Naive thymus-derived CD8-positive, alpha-beta T cell (primary cell): Measurements from ENCODE around the gene CDK2. TPM values are rescaled to one million over a fixed set of nuclear protein-coding genes. Genes with fewer than 3 reads are reported as not detected.

Experiments used
- ATAC-seq, 2 donors: fragments of 150-1000 bp; cut with Tn5 transposase in 1 of 2; sonication (Bioruptor Pico), chemical (Tn5 transposase) in 1 of 2; 1 replicate in 1 of 2; 2 replicates in 1 of 2; pipeline ENCODE4 v1.10.0; 2021; ENCODE audit warnings: mild to moderate bottlenecking in 2 of 2, moderate library complexity in 2 of 2
- POLR2A ChIA-PET: fragments of 350-600 bp; sonication (Branson Sonifier 250); formaldehyde crosslinking; loops from one replicate; lab custom pipeline; 2021; ENCODE audit warnings: antibody characterized with exemption; lab: Charles Lee
- DNase-seq, 10 donors: peaks; one replicate each; pipeline versions ENCODE4 v3.0.0 to v3.0.0-alpha.2; 2020 to 2022
- H3K27ac Mint-ChIP-seq, 10 donors: one replicate each; pipeline ENCODE4 v1.8.0; 2020 to 2022; ENCODE audit warnings: mild to moderate bottlenecking in 10 of 10, mixed read lengths in 10 of 10, moderate library complexity in 4 of 10, inconsistent platforms in 1 of 10
- H3K27me3 Mint-ChIP-seq, 5 donors: one replicate each; pipeline ENCODE4 v1.8.0; 2021 to 2022; ENCODE audit warnings: mixed read lengths in 5 of 5
- H3K36me3 Mint-ChIP-seq, 3 donors: one replicate each; pipeline ENCODE4 v1.8.0; 2020 to 2022; ENCODE audit warnings: mixed read lengths in 3 of 3, mild to moderate bottlenecking in 2 of 3, inconsistent platforms in 1 of 3
- H3K4me1 Mint-ChIP-seq, 4 donors: one replicate each; pipeline ENCODE4 v1.8.0; 2021 to 2022; ENCODE audit warnings: mixed read lengths in 4 of 4
- H3K4me3 Mint-ChIP-seq, 10 donors: one replicate each; pipeline ENCODE4 v1.8.0; 2020 to 2022; ENCODE audit warnings: mild to moderate bottlenecking in 10 of 10, mixed read lengths in 10 of 10, moderate library complexity in 6 of 10, inconsistent platforms in 1 of 10
- H3K9me3 Mint-ChIP-seq, 9 donors: one replicate each; pipeline ENCODE4 v1.8.0; 2020 to 2022; ENCODE audit warnings: mixed read lengths in 9 of 9, mild to moderate bottlenecking in 3 of 9, inconsistent platforms in 1 of 9, moderate library complexity in 1 of 9
- polyA plus RNA-seq, 3 donors: library from polyadenylated mRNA; unstranded; fragments of 300-500 nt; fragmentation: Illumina TruSeq; gene quantifications; one replicate each; pipeline ENCODE4 v1.2.3, GENCODE V29; 2021
- total RNA-seq, 8 experiments: library from RNA in 2 of 8; stranded (reverse) in 2 of 8; gene quantifications; one replicate each; pipeline ENCODE4 v1.2.3 and lab custom pipeline; 2021 to 2026

The CDK2 gene
- total and polyA plus RNA-seq, 5 experiments from 2014 or later = 8.0 to 30.8 (median 12.4) TPM

DNA sequence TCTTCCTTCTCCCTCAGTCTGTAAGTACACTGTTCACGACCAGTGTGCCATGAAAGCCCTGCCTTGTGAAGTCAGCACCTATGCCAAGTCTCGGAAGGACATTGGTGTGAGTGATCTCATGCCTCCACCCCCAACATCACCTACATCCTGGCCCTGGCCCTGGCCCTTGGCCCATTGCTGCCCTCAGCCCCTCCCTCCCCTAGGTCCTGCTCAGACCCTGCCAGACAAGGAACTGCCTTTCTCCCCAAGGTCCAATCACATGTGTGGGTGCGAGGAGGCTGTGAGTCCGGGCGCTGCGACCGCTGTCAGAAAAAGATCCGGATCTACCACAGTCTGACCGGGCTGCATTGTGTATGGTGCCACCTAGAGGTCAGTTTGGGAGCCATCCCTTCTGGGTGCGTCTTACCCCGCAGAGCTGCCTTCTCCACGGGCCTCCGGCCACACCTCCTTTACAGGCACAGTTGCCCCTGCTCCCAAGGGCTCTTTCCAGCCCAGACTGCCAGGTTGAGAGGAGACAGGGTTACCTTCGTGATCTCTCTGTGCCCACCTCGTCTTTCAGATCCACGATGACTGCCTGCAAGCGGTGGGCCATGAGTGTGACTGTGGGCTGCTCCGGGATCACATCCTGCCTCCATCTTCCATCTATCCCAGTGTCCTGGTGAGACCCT is 26.4 kb upstream of the CDK2 start:
- Mint-ChIP-seq H3K4me3 (peak overlapping the region; percentile 47 to 98 (median 66)), H3K27me3 (no peaks in the 10 kb centered on the region), H3K4me1 (peaks cover 56 to 97% (median 81%) of the 10 kb centered on the region in 4 donors)

DNA sequence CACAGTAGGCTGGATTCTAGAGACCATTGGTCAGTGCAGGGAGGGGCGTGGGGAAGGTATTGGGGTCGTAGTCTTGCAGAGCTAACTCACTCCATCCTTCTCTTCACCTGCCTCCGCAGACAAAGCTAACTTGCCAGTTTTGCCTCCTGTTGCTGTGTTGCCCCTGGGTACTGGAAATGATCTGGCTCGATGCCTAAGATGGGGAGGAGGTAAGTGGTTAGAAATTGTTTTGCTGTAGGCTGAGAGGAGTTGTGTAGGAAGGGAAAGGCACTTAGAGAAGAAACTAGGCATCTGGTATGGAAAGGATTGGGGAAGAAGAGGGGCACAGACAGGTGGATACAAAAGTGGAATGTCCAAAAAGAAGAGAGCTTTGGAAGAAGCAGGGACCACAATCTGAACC is 24.6 kb upstream of the CDK2 start:
- DNase-seq (no peak), ATAC-seq (no peak)
- H3K9me3 Mint-ChIP-seq = no peaks in the 10 kb centered on the region
- peaks cover 9 to 100% (median 25%) of the 10 kb centered on the region in 3 donors for H3K36me3 Mint-ChIP-seq
- peak overlapping the region; percentile 57 to 96 (median 80) for H3K27ac Mint-ChIP-seq
- peaks cover 48 to 95% (median 72%) of the 10 kb centered on the region in 4 donors for H3K4me1 Mint-ChIP-seq
- no peaks in the 10 kb centered on the region for H3K27me3 Mint-ChIP-seq
- POLR2A ChIA-PET = interaction anchor here (1.2 to 12.4 kb wide), 6 partner anchors 8 to 112 kb away, joined by 3 to 293 read pairs (median 6); partner anchors contain the start of genes DGKA, DNAJC14, PYM1 and RAB5B
- no peak overlapping the region for H3K4me3 Mint-ChIP-seq

More for the DNA sequence above, 26.4 kb upstream of the CDK2 start:
- H3K9me3 Mint-ChIP-seq = no peaks in the 10 kb centered on the region
- H3K36me3 Mint-ChIP-seq = peaks cover 11 to 99% (median 26%) of the 10 kb centered on the region in 3 donors
- POLR2A ChIA-PET = interaction anchor here (0.8 to 12.4 kb wide), 15 partner anchors 13 to 274 kb away, joined by 3 to 293 read pairs (median 6); partner anchors contain the start of genes DGKA, DNAJC14, ORMDL2 and PYM1
- H3K27ac Mint-ChIP-seq = peak overlapping the region; percentile 79 to 99 (median 95)
- peak; percentile 92 for ATAC-seq
- DNase-seq = peak; percentile 63 to 92 (median 82)

DNA sequence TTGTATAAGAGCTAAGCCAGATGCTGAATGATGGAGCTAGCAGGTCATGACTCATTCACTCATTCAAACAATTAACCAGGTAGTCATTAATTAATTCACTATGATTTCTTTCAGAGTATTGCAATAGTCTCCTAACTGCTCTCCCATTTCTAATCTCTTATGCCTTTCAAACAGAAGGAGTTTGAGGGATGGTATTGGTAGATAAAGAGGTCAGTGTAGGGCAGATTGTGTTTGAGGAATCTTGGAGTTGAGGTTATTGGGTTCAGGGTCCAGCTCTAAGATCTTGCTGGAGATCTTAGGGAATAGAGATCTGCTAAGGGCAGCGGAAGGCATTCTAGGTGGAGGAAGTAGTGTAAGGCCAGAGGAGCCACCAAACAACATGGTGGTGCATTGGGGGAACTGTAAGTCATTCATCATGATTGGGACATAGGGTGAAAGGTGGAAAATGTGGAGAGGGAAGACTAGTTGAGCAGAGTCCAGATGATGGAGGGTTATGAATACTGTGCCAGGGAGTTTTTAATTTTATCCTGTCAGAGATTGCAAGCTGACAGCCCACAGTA is 24.0 kb upstream of the CDK2 start:
- Mint-ChIP-seq H3K4me3 (no peak overlapping the region), H3K27ac (peak overlapping the region; percentile 57 to 96 (median 82)), H3K9me3 (no peaks in the 10 kb centered on the region), H3K4me1 (peaks cover 44 to 89% (median 71%) of the 10 kb centered on the region in 4 donors), H3K27me3 (no peaks in the 10 kb centered on the region), H3K36me3 (peaks cover 4 to 99% (median 25%) of the 10 kb centered on the region in 3 donors)
- POLR2A ChIA-PET = interaction anchor here (1.2 to 12.4 kb wide), 6 partner anchors 9 to 113 kb away, joined by 3 to 293 read pairs (median 6); partner anchors contain the start of genes DGKA, DNAJC14, PYM1 and RAB5B
- ATAC-seq (no peak), DNase-seq (no peak)

DNA sequence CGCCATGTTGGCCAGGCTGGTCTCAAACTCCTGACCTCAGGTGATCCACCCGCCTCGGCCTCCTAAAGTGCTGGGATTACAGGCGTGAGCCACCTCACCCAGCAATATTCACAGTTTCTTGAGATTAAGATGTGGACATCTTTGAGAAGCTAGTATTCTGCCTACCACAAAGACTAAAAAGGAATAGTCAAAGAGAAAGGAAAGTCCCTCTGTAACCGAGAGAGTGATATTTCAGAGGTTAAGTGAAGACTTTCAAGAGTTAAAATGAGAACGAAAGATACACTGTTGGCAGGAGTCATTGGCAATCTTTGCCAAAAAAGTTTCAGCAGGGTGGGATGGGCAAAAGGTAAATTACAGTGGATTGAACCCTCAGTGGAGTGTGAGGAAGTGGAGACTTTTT is 20.1 kb upstream of the CDK2 start:
- no peak for ATAC-seq
- H3K27ac Mint-ChIP-seq = peak overlapping the region; percentile 29 to 96 (median 81)
- POLR2A ChIA-PET = interaction anchor here (0.7 to 6.6 kb wide), 5 partner anchors 10 to 22 kb away, joined by 3 to 78 read pairs (median 4); partner anchors contain the start of gene DGKA
- H3K36me3 Mint-ChIP-seq = peaks cover 4 to 88% (median 15%) of the 10 kb centered on the region in 3 donors
- no peak overlapping the region for H3K4me3 Mint-ChIP-seq
- no peak for DNase-seq
- H3K9me3 Mint-ChIP-seq = no peaks in the 10 kb centered on the region
- peaks cover 25 to 60% (median 45%) of the 10 kb centered on the region in 4 donors for H3K4me1 Mint-ChIP-seq
- no peaks in the 10 kb centered on the region for H3K27me3 Mint-ChIP-seq

DNA sequence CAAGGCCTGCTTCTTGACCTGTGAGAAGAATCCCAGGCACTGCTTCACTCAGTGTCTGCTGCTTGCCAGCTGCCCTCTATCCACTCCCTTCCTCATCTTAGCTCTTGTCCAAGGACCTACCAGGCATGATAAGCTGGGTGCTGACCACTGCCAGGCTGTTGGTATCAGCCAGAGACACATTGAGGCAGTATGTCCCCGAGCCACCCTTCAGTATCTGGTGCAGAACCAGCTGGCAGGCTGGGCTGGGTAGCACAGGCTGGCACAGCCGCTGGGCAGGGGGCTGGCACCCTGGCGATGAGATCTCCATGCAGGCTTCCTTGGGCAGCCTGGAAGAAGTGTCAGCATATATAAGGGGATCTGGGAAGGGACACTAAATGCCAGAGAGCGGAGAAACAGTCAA is 11.3 kb upstream of the CDK2 start:
- no peak for DNase-seq
- H3K4me3 Mint-ChIP-seq = no peak overlapping the region
- peaks cover 0 to 46% (median 4%) of the 10 kb centered on the region in 3 donors for H3K36me3 Mint-ChIP-seq
- POLR2A ChIA-PET = interaction anchor here (0.5 to 3.5 kb wide), 17 partner anchors 10 to 1424 kb away, joined by 3 to 22 read pairs (median 7); partner anchors contain the start of genes DGKA, DNAJC14, ORMDL2 and PMEL
- H3K9me3 Mint-ChIP-seq = no peaks in the 10 kb centered on the region
- H3K4me1 Mint-ChIP-seq = peaks cover 16 to 44% (median 26%) of the 10 kb centered on the region in 4 donors
- no peaks in the 10 kb centered on the region for H3K27me3 Mint-ChIP-seq
- H3K27ac Mint-ChIP-seq = peak overlapping the region in 8 of 10 donors; percentile 53 to 85 (median 80)
- ATAC-seq = peak in 1 of 2 donors; percentile 30

DNA sequence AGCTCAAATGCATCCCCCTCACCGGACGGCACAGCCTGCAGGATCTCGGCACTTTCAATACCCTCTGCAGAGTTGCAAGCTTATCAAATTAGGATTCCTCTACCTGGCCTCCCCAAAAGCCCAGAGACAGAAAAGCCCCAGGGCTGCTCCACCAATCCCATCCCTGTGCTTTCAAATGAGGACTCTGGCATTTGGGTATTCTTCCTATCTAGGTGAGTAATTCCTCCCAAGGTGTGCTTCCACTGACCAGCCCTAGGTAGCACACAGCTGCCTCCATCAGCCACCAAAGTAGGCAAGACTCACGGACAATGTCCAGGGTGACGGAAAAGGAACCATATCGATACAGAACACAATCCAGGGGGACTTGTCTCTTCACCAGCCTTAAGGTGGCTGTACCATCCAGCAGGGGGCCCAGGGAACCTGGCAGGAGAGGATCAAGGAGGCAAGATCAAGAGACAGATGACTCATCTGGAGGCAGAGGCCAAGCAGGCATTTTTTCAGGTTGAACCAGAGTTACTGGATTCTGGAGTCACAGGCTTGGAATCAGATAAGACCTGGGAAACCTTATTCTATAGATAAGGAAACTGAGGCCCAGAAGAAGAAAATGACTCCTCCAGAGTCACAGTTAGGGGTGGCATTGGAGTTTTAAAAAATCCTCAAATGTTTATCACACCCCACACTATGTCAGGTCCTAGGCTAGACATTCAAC is 10.7 kb upstream of the CDK2 start:
- POLR2A ChIA-PET = interaction anchor here (0.5 to 3.5 kb wide), 17 partner anchors 10 to 1424 kb away, joined by 3 to 22 read pairs (median 7); partner anchors contain the start of genes DGKA, DNAJC14, ORMDL2 and PMEL
- ATAC-seq = peak; percentile 71 to 81
- Mint-ChIP-seq H3K36me3 (peaks cover 0 to 44% (median 4%) of the 10 kb centered on the region in 3 donors), H3K9me3 (no peaks in the 10 kb centered on the region), H3K27me3 (no peaks in the 10 kb centered on the region), H3K27ac (peak overlapping the region; percentile 56 to 87 (median 82)), H3K4me3 (no peak overlapping the region), H3K4me1 (peaks cover 16 to 43% (median 26%) of the 10 kb centered on the region in 4 donors)
- peak in 7 of 10 donors; percentile 11 to 79 (median 35) for DNase-seq

DNA sequence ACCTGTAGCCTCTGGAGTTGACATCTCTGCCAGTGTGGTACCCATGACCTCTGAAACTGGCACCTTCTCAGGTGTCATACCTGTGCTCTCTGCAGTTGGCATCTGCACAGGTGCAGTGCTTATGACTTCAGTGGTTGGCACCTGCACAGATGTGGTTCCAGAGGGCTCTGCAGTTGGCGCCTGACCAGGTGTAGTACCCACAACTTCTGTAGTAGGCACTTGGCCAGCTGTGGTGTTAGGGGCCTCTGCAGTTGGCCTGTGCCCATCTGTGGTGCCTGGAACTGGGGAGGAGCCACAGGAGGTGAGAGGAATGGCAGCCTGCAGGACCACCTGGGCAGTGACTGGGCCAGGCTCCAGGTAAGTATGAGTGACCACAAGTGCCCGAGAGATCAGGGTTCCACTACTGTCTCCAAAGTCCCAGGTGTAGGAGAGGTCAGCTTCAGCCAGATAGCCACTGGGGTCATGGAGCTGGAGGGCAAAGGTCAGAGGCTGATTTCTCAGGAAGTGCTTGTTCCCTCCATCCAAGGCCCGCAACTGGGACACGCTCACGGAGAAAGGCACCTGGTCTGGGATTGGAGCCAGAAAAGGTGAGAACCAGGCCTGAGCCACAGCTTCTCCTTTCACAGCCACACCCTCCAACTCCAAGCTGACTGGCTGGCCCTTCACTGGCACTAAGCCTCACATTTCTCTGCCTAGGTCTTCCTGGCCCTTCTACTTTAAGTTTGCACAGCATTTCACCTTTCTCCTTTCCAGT is 9.3 kb upstream of the CDK2 start:
- H3K36me3 Mint-ChIP-seq = peaks cover 0 to 31% (median 2%) of the 10 kb centered on the region in 3 donors
- peak overlapping the region; percentile 82 to 97 (median 90) for H3K27ac Mint-ChIP-seq
- H3K4me1 Mint-ChIP-seq = peaks cover 11 to 33% (median 19%) of the 10 kb centered on the region in 4 donors
- DNase-seq (no peak), ATAC-seq (peak in 1 of 2 donors; percentile 5)
- POLR2A ChIA-PET = interaction anchor here (0.6 to 5.5 kb wide), 13 partner anchors 9 to 193 kb away, joined by 3 to 31 read pairs (median 8); partner anchors contain the start of genes DNAJC14, ORMDL2, PMEL and RAB5B
- no peaks in the 10 kb centered on the region for H3K9me3 Mint-ChIP-seq
- H3K4me3 Mint-ChIP-seq = peak overlapping the region in 1 of 10 donors; percentile 22
- no peaks in the 10 kb centered on the region for H3K27me3 Mint-ChIP-seq

DNA sequence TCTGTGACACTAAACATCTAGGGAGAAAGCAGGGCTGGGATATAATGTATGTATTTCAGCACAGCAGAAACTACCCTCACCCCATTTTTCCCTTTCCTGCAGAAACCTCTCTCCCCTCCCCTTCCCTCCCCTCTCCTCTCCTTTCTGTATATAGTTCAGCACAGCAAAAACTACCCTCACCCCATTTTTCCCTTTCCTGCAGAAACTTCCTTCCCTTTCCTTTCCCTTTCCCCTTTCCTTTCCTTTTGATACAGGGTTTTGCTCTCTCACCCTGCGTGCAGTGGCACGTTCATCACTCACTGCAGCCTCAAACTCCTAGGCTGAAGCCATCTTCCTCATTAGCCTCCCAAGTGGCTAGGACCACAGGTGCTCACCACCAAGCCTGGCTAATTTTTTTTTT is 2.9 kb upstream of the CDK2 start:
- H3K36me3 Mint-ChIP-seq = no peaks in the 10 kb centered on the region
- peak overlapping the region in 1 of 10 donors; percentile 29 for H3K4me3 Mint-ChIP-seq
- peaks cover 17 to 36% (median 30%) of the 10 kb centered on the region in 4 donors for H3K4me1 Mint-ChIP-seq
- no peak for DNase-seq
- no peak for ATAC-seq
- no peaks in the 10 kb centered on the region for H3K27me3 Mint-ChIP-seq
- POLR2A ChIA-PET = no interaction called here
- peak overlapping the region in 5 of 10 donors; percentile 9 to 58 (median 41) for H3K27ac Mint-ChIP-seq
- H3K9me3 Mint-ChIP-seq = no peaks in the 10 kb centered on the region

DNA sequence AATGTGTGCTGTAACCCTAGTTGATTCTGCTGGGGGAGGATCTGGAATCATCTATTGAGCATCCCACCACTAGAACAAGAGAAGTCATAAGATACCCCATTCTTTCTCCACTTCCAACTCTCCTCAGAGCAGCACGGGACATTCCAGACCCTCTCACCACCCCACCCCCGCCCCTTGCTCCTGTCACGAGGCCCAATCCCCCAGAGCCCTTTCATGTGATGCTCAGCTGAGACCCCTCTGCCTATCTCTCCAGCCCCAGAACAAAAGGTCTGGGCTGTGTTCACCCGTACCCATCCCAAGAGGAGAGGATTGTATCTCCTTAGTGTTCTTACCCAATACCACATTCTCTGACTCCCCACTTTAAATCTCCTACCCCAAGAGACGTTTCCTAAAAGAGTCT is 1.4 kb upstream of the CDK2 start:
- DNase-seq (no peak), ATAC-seq (no peak)
- no peaks in the 10 kb centered on the region for H3K9me3 Mint-ChIP-seq
- no peaks in the 10 kb centered on the region for H3K27me3 Mint-ChIP-seq
- peak overlapping the region in 7 of 10 donors; percentile 31 to 92 (median 77) for H3K27ac Mint-ChIP-seq
- POLR2A ChIA-PET = interaction anchor here (0.7 to 1.3 kb wide), 5 partner anchors 8 to 236 kb away, joined by 3 to 6 read pairs (median 4); partner anchors contain the start of gene CD63
- H3K36me3 Mint-ChIP-seq = no peaks in the 10 kb centered on the region
- peak overlapping the region in 6 of 10 donors; percentile 4 to 95 (median 50) for H3K4me3 Mint-ChIP-seq
- peaks cover 17 to 35% (median 30%) of the 10 kb centered on the region in 4 donors for H3K4me1 Mint-ChIP-seq

DNA sequence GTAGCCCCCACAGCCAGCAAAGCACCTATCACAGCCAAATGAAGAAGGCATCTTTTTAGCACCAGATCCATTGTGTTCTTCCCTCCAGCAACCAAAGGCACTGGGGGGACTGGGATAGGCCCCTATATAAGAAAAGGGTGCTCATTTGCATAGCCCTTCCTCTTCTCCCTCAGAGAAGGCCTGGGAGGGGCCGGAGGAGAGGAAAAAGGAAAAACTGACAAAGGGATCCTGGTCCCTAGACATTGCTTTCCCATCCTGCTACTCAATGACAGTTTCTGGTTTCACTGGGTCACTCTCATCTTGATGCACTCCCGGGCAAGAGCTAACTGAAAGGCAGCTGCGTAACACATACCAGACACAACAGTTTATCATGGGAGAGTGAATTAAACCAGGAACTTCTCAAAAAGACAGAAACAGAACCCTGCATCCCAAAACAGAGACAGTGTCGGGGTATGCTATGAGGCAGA is 656 bp upstream of the CDK2 start, which contains the start of gene PMEL:
TSS of gene PMEL (minus strand) at position 102 of the 467 bp plus-strand sequence. CDS start at position 71, 31 bp downstream.
- Mint-ChIP-seq H3K4me1 (peaks cover 17 to 34% (median 30%) of the 10 kb centered on the region in 4 donors), H3K27ac (peak within 1 kb of the TSS; percentile 82 to 92 (median 88)), H3K27me3 (no peaks in the 10 kb centered on the region), H3K4me3 (peak within 1 kb of the TSS; percentile 87 to 98 (median 92)), H3K36me3 (peaks cover 0 to 4% (median 0%) of the 10 kb centered on the region in 3 donors), H3K9me3 (no peaks in the 10 kb centered on the region)
- POLR2A ChIA-PET = interaction anchor here (1.0 to 1.3 kb wide), 3 partner anchors 7 to 151 kb away, joined by 3 to 4 read pairs (median 4); no protein-coding TSS in a partner anchor
- ATAC-seq = no peak
- no peak for DNase-seq

DNA sequence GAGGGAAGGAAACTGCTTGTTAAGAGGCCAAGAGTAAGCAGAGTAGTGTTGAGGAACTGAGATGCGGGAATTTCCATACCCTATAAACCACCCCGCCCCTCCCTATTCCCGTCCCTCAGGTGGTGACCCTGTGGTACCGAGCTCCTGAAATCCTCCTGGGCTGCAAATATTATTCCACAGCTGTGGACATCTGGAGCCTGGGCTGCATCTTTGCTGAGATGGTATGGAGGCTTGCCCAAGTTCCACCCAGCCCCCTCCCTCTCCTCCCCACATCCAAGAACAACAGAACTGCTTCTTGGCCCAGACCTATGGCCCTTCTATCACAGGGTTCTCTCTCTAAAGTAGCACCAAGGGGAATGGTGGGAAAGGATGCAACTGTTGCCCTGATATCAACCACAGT is 2.7 kb downstream of the CDK2 start:
- Mint-ChIP-seq H3K9me3 (no peaks in the 10 kb centered on the region), H3K27ac (peak overlapping the region in 1 of 10 donors; percentile 36), H3K27me3 (no peaks in the 10 kb centered on the region), H3K4me1 (peaks cover 17 to 38% (median 30%) of the 10 kb centered on the region in 4 donors), H3K4me3 (no peak overlapping the region), H3K36me3 (peaks cover 0 to 7% (median 0%) of the 10 kb centered on the region in 3 donors)
- ATAC-seq = no peak
- POLR2A ChIA-PET = interaction anchor here (1.0 to 1.2 kb wide), 2 partner anchors 11 to 135 kb away, joined by 3 read pairs; partner anchors contain the start of gene PA2G4
- no peak for DNase-seq
